ENCODE data around the gene CAMK1G.

Gene CAMK1G

GRCh38 chr1:209643285-209644020 lies 59.9 kb downstream of the CAMK1G start:
- no peak for DNase-seq

DNA sequence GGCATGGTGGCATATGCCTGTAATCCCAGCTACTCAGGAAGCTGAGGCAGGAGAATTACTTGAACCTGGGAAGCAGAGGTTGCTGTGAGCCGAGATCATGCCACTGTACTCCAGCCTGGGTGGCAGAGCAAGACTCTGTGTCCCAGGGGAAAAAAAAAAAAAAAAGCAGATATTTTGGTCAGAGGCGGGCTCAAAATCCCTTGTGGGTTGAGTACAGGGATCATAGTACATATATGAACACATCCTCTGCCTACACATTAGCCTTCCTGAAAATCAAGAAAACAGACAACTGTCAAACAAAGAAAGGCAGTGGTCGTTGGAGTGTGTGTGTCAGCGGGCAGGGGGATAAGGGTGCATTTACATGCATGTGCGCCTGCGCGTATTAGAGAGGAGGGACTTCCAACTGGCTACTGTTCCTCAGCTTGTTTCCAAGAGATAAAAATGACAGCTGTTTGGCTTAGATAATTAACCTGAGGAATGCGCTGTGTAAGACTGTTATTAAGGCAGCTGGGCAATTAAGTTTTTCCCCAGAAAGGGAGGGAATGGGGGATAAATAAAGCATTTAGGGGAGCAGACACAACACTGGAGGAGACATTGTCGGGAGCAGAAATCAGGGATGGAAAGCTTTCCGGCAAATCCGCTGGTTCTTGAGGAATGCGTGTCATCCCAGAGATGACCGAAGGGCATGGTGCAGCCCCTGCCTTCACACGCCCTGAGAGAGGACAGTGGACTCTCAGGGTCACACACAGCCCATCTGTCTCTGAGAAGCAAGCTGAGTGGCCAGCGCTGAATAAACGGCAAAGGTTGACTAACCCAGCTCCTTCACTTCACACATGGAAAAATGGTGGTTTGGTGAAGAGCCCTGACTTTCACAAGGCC lies 62.3 kb downstream of the CAMK1G start:
- no peak for DNase-seq

GRCh38 chr1:209646558-209646957 lies 63.0 kb downstream of the CAMK1G start:
- no peak for DNase-seq

- no peak for DNase-seq
Observed at GRCh38 chr1:209647156-209647555, 63.6 kb downstream of the CAMK1G start.

DNA sequence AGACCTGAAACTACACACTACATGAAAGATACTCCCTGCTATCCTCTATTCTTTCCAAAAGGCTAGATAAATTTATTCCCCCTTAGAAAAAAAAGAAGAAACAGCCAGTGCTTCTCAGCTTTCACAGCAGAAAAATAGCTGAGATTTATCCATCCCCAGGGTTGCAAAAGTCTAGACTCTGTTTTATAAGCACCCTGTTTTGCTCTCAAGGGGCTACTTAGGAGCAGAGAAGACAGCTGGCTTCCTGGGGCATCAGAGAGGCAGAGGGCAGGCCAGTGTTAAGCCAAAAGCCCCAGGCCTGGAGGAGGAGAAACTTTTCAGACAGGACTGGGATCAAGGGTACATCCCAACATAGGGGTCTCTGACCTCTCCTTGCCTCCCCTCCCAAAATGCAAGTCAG lies 64.8 kb downstream of the CAMK1G start:
- DNase-seq = no peak

GRCh38 chr1:209648931-209649776 lies 65.6 kb downstream of the CAMK1G start:
- no peak for DNase-seq

DNA sequence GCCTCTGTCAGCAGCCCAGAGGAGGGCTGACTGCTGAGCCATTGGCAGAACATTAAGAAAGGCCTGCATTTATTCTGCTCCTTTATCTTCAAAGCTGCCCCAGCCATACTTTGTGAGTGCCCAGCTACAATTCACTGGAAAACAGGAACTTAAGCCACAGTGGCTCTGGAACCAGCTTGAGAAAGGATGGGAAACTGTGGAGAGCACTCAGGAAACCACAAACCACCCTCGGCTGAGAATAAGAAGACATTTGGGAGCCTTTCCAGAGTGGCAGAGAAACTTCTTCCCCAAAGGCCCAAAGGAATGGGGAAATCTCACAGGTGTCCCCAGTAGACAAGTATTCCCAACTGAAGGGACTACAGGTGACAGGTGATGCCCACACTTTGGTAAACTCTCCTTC lies 66.9 kb downstream of the CAMK1G start:
- no peak for DNase-seq

DNA sequence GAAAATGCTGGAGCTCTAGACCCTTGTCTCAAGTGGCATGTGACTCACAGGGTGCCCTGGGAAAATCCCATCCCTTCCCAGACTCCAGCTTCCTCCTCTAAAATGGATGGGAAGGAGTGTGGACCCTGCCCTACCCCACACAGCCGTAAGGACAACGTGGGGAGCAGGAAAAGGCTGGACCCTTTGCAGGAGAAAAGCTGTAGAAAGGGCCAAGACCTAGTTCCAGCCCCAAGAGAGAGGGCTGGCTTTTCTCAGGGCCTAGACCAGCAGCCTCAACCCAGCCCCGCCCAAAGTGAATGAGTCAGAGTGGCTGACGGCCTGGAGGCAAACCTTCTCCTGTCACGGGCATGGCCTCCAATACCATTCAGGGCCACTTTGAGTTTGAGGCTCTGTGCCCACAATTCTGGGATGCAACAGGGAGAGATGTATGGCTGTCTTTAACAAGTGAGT lies 67.6 kb downstream of the CAMK1G start:
- DNase-seq = peak; percentile 86

- no peak for DNase-seq
Observed at GRCh38 chr1:209652121-209652735, 68.7 kb downstream of the CAMK1G start, which contains the start of gene LAMB3. Gene LAMB3, minus strand, starts transcription at chr1:209652425. Its CDS starts 1,481 bp downstream, at chr1:209650944.

DNA sequence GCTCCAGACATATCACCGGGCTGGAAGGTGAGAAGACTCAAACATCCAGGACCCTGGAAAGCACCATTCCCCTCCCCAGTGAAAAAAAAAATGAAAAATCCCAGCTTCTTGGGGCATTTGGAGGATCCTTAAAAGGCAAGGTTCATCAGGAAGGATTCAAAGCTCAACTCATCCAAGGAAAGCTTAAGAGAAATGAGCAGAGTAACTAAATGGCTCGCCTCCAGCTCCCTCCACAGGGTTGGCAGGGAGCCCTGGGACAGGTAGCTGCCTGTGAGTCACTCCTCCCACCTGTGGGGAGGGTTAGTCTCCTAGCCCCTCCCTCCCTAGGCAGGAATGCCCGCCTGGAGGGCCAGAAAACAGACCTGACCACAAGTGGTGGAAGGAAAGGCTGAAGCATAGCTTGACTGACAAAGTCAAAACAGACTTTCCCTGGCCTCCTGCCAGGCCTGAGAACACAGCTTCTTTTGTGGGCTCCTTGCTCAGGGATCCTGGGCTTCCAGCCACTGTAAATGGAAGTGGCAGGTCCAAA lies 69.4 kb downstream of the CAMK1G start:
- DNase-seq = peak; percentile 83

DNA sequence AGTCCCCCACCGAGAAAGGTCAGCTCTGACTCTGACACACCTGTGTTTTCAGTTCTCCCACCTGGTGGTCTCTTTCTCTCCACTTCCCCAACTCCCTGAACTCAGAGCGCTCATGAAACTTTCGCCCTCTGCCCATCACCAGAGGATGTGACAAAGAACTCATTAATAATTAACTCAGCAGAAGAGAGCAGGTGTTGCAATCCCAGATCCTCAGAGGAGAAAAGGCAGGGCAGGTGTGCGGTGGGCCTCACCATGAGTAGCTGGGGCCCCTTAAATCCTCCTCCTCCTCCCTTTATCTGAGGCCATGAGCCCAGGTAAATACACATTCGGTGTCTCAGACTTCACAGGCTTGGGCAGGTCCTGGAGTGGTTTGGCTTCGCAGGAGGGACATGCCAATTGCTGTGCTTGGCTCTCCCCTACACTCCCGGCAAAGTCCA lies 70.4 kb downstream of the CAMK1G start:
- DNase-seq = no peak

- no peak for DNase-seq
Observed at GRCh38 chr1:209655411-209656231, 72.1 kb downstream of the CAMK1G start.

DNA sequence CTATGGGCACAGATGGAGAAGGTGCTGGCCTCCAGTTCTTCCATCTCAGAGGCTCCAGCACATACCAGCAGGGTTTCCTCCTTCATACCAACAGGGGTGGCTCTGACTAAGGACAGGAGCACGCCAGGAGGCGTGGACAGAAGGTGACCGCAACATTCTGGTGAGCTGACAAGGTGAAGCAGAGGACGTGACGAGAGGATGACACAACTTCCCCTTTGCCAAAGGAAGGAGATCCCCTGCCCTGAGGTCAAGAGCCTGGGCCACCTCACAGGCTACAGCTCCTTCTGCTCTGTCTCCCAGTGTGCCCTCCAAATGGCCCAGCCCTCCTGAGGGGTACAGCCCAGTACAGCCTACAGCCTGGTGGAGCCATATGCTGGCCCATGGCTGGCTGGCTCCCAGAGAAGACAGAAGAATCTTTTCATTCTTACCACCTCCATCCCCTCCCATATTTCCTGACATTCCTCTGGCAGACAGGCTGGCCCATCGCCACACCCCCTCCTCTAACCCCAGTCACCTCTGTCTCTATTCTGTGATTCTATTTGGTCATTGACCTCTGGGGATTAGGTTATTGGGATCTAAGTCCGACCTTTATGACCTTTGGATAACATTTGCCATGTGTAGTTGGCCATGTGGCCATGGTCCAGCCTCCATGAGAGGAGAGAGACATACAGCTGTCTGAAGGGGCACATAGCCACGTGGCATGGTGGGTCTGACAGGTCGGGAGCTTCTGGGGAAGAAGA lies 73.8 kb downstream of the CAMK1G start:
- no peak for DNase-seq

DNA sequence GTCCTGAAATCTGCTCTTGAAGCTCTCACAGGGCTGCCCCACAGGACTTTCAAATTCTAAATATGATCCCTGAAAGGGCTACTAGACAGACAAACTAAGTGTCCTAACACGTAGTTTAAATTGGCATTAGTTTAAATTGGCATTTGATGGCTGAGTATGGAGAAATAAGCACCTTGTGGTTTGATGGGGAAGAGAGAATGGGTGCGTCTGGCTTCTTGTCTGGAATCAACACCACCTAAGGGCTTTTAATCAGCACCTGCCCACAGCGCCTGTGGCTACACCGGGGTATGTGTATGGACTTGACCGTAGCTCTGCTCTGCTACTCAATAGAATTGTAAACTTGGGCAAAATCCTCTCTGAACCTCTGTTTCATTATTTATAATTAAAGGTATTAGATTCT lies 74.4 kb downstream of the CAMK1G start:
- no peak for DNase-seq

DNA sequence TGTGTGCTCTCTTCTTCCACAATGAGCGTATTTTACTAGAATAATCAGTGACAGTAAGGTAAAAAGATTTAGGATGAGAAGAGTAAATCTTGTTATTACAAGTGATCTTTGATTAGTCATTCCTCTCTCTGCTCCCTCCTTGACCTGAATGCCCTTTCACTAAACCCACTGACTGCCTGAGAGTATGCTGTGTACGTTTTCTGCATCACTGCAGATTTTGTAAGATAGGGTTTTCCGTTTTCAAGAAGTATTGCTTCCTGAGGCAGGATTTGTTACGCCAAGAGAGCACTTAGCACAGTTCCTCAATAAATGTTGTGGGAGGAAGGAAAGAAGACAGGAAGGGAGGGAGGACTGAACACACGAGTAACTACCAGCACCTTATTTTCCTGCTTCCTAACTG lies 76.4 kb downstream of the CAMK1G start:
- no peak for DNase-seq

GRCh38 chr1:209661071-209661470 lies 77.6 kb downstream of the CAMK1G start:
- DNase-seq = no peak

GRCh38 chr1:209662879-209663327 lies 79.4 kb downstream of the CAMK1G start:
- DNase-seq = no peak

Measured in stimulated activated CD4-positive, alpha-beta T cell treated with anti-CD3 and anti-CD28 coated beads, Interleukin-15, amount 100 ng/mL, for 24 hours (primary cell).